Common myeloid progenitor, CD34-positive (primary cell): ENCODE data around the gene MATK.

Experiments used
- CTCF ChIA-PET: fragments of 350-600 bp; sonication (Branson Sonifier 250); formaldehyde crosslinking; loops from one replicate; lab custom pipeline; 2021; ENCODE audit warnings: antibody characterized with exemption; lab: Charles Lee
- POLR2A ChIA-PET: fragments of 350-600 bp; sonication (Branson Sonifier 250); formaldehyde crosslinking; loops from one replicate; lab custom pipeline; 2021; ENCODE audit warnings: antibody characterized with exemption; lab: Charles Lee
- DNase-seq, 3 donors: peaks; one replicate each; pipeline versions ENCODE4 v3.0.0 to v3.0.0-alpha.2; 2013
- H3K27ac ChIP-seq, 2 experiments: 1 replicate in 1 of 2; 2 replicates in 1 of 2; pipeline ENCODE4 v1.7.0; 2013; ENCODE audit warnings: inconsistent platforms in 2 of 2, low read length in 2 of 2, mild to moderate bottlenecking in 2 of 2, low read depth in 1 of 2, moderate library complexity in 1 of 2; ENCODE audit not compliant: severe bottlenecking in 2 of 2, insufficient read depth in 1 of 2, poor library complexity in 1 of 2
- H3K27me3 ChIP-seq, 5 experiments: replicated peaks in 2 of 5; 1 replicate in 3 of 5; 2 replicates in 2 of 5; pipeline versions ENCODE4 v1.6.1 to v1.7.0; 2013; ENCODE audit warnings: low read length in 4 of 5, mild to moderate bottlenecking in 2 of 5, moderate library complexity in 2 of 5, inconsistent platforms in 1 of 5; ENCODE audit not compliant: insufficient read depth in 5 of 5, control insufficient read depth in 4 of 5
- H3K36me3 ChIP-seq, 4 experiments: 1 replicate in 2 of 4; 2 replicates in 2 of 4; pipeline versions ENCODE4 v1.6.1 to v1.7.0; 2013; ENCODE audit warnings: low read length in 3 of 4, control low read depth in 1 of 4, mild to moderate bottlenecking in 1 of 4; ENCODE audit not compliant: control insufficient read depth in 4 of 4, insufficient read depth in 4 of 4
- H3K4me1 ChIP-seq, 4 experiments: 1 replicate in 3 of 4; 2 replicates in 1 of 4; pipeline versions ENCODE4 v1.6.1 to v1.7.1; 2013; ENCODE audit warnings: low read length in 3 of 4, mild to moderate bottlenecking in 3 of 4, control low read depth in 1 of 4, inconsistent platforms in 1 of 4, moderate library complexity in 1 of 4; ENCODE audit not compliant: control insufficient read depth in 4 of 4, insufficient read depth in 4 of 4; ENCODE audit errors: control extremely low read depth in 1 of 4
- H3K4me3 ChIP-seq, 7 experiments: 1 replicate in 4 of 7; 2 replicates in 3 of 7; pipeline versions ENCODE4 v1.5.1 to v1.7.0; 2013; ENCODE audit warnings: mild to moderate bottlenecking in 7 of 7, low read length in 6 of 7, moderate library complexity in 6 of 7, inconsistent platforms in 2 of 7, low read depth in 2 of 7, control low read depth in 1 of 7; ENCODE audit not compliant: insufficient read depth in 4 of 7, control insufficient read depth in 1 of 7; ENCODE audit errors: extremely low read depth in 1 of 7
- H3K9me3 ChIP-seq, 5 experiments: 1 replicate in 4 of 5; 2 replicates in 1 of 5; pipeline versions ENCODE4 v1.6.1 to v1.7.1; 2013; ENCODE audit warnings: low read length in 4 of 5, mild to moderate bottlenecking in 2 of 5, inconsistent platforms in 1 of 5, low read depth in 1 of 5, moderate library complexity in 1 of 5; ENCODE audit not compliant: control insufficient read depth in 4 of 5, insufficient read depth in 2 of 5; ENCODE audit errors: control extremely low read depth in 1 of 5
- WGBS: methylation state at CpG from one replicate; pipeline ENCODE4 v1.1.5; 2013; ENCODE audit not compliant: insufficient coverage; 5-methylcytosine and 5-hydroxymethylcytosine counted together

MATK gene

DNA sequence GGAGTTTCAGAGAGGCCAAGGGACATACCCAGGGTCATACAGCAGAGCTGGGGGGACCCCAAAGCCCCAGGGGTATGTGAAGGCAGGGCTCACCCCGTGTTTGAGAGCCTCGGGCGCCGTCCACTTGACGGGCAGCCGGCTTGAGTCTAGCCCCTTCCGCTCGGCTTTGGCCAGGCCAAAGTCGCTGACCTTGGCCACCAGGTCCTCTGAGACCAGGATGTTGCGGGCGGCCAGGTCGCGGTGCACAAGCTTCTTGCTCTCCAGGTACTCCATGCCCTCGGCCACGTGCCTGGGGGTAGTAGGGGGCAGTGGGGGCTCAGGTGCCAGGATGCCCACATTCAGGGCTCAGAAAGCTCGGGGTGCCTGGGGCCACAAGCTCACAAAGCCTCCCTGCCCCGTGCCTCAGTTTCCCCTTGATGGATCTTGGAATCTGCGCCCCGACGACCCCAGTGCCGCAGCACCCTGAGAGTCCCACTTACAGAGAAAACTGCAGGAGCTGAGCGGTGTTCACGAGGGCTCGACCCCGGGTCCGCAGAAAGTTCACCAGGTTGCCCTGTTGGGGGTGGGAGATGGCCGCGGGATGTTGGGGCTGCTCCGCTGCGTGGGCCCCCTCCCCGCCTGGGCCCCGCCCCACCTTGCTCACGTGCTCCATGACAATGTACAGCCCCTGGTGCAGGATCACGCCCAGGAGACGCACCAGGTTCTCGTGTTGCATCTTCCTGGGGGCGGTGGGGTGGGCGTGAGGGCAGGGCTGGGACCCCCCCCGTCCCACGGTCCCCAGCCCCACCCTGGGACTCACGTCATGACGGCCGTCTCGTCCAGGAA is 7.1 kb downstream of the MATK start:
- ChIA-PET POLR2A (no interaction called here), CTCF (interaction anchor here (0.9 to 2.2 kb wide), 4 partner anchors 8 to 60 kb away, joined by 3 to 6 read pairs (median 4); no protein-coding TSS in a partner anchor)
- WGBS = 93% methylated on average over 36 of the region's 44 CpGs

DNA sequence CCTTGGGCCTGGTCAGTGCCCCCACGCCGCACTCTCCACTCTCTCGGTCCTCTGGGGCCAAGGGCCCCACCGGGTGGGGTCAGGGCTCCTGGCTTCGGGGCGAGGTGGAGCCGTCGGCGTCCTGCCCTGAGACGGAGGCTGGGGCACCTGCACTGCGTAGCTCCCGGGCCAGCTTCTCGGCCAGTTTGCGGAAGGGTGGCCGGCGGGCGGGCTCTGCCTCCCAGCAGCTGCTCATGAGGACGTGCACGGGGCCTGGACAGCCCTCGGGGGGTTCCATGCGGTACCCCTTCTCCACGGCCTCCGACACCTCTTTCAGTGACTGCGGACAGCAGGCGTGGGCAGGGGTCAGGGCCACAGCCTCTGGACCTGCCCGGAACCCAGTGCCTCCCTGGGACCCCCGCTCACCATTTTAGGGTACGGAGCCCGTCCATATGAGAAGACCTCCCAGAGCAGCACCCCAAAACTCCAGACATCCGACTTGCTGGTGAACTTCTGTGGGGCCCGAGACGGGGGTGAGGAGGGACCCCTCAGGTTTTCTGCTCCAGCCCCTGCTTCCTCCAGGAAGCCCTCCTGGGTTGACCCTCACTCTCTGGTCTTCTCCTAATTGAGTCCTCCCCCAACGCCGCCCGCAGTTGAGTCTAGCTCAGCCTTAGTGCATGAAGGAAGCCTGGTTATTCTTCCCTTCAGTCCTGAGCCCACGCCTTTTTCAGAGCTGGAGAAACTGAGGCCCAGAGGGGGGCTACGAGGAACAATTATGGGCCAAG is 7.9 kb downstream of the MATK start:
- peaks cover 0 to 25% (median 10%) of the 10 kb centered on the region in 5 experiments for H3K9me3 ChIP-seq
- WGBS = 97% methylated on average over 30 of the region's 37 CpGs
- H3K4me3 ChIP-seq = no peak overlapping the region
- ChIA-PET CTCF (interaction anchor here (0.9 to 1.9 kb wide), 2 partner anchors 20 to 59 kb away, joined by 3 to 6 read pairs; no protein-coding TSS in a partner anchor), POLR2A (no interaction called here)
- H3K27ac ChIP-seq = no peak overlapping the region
- no peaks in the 10 kb centered on the region for H3K27me3 ChIP-seq
- DNase-seq = no peak
- no peaks in the 10 kb centered on the region for H3K4me1 ChIP-seq
- H3K36me3 ChIP-seq = peaks cover 3 to 47% (median 28%) of the 10 kb centered on the region in 4 experiments

More for the DNA sequence above, 7.1 kb downstream of the MATK start:
- peaks cover 0 to 1% (median 0%) of the 10 kb centered on the region in 4 experiments for H3K4me1 ChIP-seq
- no peak overlapping the region for H3K27ac ChIP-seq
- H3K27me3 ChIP-seq = no peaks in the 10 kb centered on the region
- no peak for DNase-seq
- H3K9me3 ChIP-seq = peaks cover 0 to 25% (median 10%) of the 10 kb centered on the region in 5 experiments
- H3K4me3 ChIP-seq = no peak overlapping the region
- peaks cover 3 to 55% (median 29%) of the 10 kb centered on the region in 4 experiments for H3K36me3 ChIP-seq

DNA sequence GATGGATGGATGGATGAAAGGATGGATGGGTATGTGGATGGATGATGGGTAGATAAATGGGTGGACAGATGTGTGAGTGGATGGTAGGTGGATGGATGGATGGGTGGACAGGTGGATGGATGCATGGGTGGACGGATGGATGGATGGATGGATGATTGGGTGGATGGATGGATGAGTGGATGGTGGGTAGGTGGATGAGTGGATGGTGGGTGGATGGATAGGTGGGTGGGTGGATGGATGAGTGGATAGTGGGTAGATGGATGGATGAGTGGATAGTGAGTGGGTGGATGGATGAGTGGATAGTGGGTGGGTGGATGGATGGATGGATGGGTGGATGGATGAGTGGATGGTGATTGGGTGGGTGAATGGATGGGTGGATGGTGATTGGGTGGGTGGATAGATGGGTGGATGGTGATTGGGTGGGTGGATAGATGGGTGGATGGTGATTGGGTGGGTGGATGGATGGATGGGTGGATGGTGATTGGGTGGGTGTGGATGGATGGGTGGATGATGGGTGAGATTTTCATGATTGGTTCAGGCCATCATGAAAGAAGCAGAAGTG is 9.6 kb downstream of the MATK start:
- CTCF ChIA-PET = no interaction called here
- Histone ChIP-seq H3K4me1 (no peaks in the 10 kb centered on the region), H3K27me3 (no peaks in the 10 kb centered on the region), H3K9me3 (peaks cover 0 to 7% (median 2%) of the 10 kb centered on the region in 5 experiments), H3K36me3 (peaks cover 0 to 30% (median 12%) of the 10 kb centered on the region in 4 experiments), H3K27ac (no peak overlapping the region), H3K4me3 (no peak overlapping the region)
- 100% methylated on average over 1 of the region's 1 CpG for WGBS
- no peak for DNase-seq
- POLR2A ChIA-PET = no interaction called here

DNA sequence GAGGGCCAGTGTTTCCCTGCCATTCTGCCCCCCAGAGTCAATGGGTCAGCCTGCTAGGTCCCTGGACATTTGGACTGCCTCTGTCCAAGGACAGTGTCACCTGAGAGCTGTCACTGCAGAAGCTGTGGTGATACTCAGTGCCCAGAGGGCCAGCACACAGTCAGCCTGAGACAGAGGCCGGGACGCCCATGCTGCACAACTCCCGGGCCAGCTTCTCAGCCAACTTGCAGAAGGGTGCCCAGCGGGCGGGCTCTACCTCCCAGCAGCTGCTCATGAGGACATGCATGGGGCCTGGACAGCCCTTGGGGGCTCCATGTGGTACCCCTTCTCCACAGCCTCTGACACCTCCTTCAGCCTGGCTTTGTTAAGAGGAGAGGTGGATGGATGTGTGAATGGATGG is 10.3 kb downstream of the MATK start:
- H3K4me1 ChIP-seq = no peaks in the 10 kb centered on the region
- peaks cover 0 to 23% (median 7%) of the 10 kb centered on the region in 4 experiments for H3K36me3 ChIP-seq
- ChIA-PET CTCF (interaction anchor here (0.6 kb wide), 1 partner anchor 36 kb away, joined by 3 read pairs; no protein-coding TSS in a partner anchor), POLR2A (no interaction called here)
- H3K27ac ChIP-seq = no peak overlapping the region
- no peak overlapping the region for H3K4me3 ChIP-seq
- 96% methylated on average over 5 of the region's 5 CpGs for WGBS
- no peaks in the 10 kb centered on the region for H3K27me3 ChIP-seq
- H3K9me3 ChIP-seq = peaks cover 0 to under 1% (median 0%) of the 10 kb centered on the region in 5 experiments
- no peak for DNase-seq

DNA sequence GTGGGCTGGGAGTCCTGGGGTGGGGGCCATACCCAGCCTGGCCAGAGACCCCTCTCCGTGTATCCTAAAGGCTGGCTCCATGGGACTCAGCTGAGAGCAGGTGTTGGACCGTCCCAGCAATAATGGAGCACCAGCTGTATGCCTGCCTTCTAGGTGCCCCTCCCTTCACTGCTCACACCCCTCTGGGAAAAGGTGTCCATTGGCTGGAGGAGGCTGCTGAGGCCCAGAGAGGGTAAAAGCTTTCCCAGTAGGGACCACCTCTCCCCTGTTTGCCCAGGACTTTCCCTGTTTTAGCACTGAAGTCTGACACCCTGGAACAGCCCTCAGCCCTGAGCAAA is 10.8 kb downstream of the MATK start:
- H3K4me1 ChIP-seq = no peaks in the 10 kb centered on the region
- DNase-seq = no peak
- no peaks in the 10 kb centered on the region for H3K9me3 ChIP-seq
- CTCF ChIA-PET = interaction anchor here (0.6 to 1.3 kb wide), 3 partner anchors 8 to 47 kb away, joined by 3 to 6 read pairs (median 4); no protein-coding TSS in a partner anchor
- 88% methylated on average over 2 of the region's 2 CpGs for WGBS
- H3K27ac ChIP-seq = no peak overlapping the region
- POLR2A ChIA-PET = no interaction called here
- H3K27me3 ChIP-seq = no peaks in the 10 kb centered on the region
- peaks cover 0 to 22% (median 6%) of the 10 kb centered on the region in 4 experiments for H3K36me3 ChIP-seq
- no peak overlapping the region for H3K4me3 ChIP-seq

DNA sequence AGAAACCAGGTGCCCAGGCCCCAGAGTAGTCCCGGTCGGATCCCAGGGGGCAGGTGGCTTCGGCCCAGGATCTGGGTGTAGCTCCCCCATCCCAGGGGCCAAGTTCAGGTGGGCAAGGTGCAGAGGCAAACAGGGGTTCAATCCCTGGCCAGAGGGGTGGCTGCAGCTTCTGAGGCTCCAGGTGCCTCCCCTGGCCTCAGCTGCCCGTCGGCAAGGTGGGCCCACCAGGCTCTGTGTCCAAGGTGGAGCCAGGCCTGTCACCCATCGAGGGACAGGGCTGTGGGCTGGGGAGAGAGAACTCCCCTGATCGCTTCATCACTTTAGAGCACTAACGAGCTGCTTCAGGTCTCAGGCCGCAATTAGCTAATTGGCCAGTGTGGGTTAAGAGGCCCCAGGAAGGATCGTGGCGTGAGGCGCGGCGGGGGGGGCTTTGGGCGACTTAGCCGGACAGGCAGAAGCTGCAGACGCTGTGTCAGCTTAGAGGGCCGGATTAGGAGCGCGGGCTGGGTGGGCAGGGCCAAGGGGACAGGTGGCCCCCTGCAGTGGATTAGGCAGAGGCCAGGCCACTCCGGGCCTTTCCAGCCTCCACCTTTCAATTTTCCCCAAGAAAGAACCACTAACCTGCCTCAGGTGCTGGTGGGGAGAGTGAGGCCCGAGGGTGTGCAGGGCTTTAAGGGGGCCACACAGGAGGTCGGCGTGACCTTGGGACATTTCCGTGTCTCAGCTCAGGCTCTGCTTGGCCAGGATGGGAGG is 11.4 kb downstream of the MATK start:
- ChIA-PET CTCF (interaction anchor here (0.7 to 1.3 kb wide), 4 partner anchors 9 to 48 kb away, joined by 3 to 6 read pairs (median 4); partner anchors contain the start of gene MRPL54), POLR2A (no interaction called here)
- no peaks in the 10 kb centered on the region for H3K9me3 ChIP-seq
- peaks cover 0 to 22% (median 7%) of the 10 kb centered on the region in 4 experiments for H3K36me3 ChIP-seq
- H3K4me3 ChIP-seq = no peak overlapping the region
- no peak for DNase-seq
- no peaks in the 10 kb centered on the region for H3K27me3 ChIP-seq
- H3K27ac ChIP-seq = no peak overlapping the region
- no peaks in the 10 kb centered on the region for H3K4me1 ChIP-seq
- WGBS = 74% methylated on average over 15 of the region's 25 CpGs
